Fibroblast of the aortic adventitia (primary cell): ENCODE data around the gene SLC6A11. TPM values are rescaled to one million over a fixed set of nuclear protein-coding genes. Genes with fewer than 3 reads are reported as not detected.

Experiments used
- DNase-seq: peaks from one replicate; pipeline ENCODE4 v3.0.0-alpha.2; 2010; ENCODE audit warnings: low read depth
- H3K4me3 ChIP-seq: 2 replicates; pipeline ENCODE4 v1.5.1; 2011; ENCODE audit warnings: low read depth, mild to moderate bottlenecking, control low read depth, low read length, moderate library complexity
- total RNA-seq: library from RNA; depleted of rRNA; stranded (reverse); fragments of >200 nt; gene quantifications from 2 replicates; pipeline ENCODE4 v1.2.3, GENCODE V29; 2012; ENCODE audit warnings: low replicate concordance
- TF ChIP-seq, protein P1 (sequence below): IDR thresholded peaks from 2 replicates; pipeline ENCODE4 v1.5.1; 2011; ENCODE audit warnings: mild to moderate bottlenecking, low read length, control low read depth, inconsistent platforms; ENCODE audit not compliant: insufficient read depth

The SLC6A11 gene
- total RNA-seq, 1 donor = not detected

DNA sequence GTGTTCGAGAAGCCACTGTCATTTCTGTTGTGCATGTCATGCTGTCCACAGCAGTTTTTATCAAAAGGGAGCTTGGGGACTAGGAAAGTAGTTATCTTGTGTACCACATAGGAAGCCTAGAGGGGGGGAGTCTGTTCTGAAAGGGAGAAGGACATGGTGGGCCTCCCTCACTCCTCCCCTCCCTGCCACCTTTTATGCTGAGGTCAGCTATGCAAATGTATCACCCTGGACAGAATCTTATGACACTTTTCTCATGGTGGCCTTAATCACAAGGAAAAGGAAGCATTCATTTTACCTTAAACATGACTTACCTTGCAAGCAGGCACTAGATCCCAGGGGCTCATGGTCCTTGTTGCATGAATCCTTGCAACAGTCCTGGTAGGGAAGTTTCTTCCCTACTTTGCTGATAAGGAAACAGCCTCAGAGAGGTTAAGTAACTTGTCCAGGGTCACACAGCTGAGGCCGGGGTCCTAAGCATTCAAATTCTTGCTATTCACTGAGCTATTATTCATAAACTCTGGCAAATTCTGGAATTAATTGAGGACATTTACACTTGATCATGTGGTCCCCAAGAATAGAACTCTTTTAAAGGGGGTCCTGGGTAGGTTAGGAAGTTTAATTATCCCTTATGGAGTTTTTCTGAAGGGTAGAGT, 95.4 kb downstream of the SLC6A11 start:
- TF ChIP-seq, protein P1, sequence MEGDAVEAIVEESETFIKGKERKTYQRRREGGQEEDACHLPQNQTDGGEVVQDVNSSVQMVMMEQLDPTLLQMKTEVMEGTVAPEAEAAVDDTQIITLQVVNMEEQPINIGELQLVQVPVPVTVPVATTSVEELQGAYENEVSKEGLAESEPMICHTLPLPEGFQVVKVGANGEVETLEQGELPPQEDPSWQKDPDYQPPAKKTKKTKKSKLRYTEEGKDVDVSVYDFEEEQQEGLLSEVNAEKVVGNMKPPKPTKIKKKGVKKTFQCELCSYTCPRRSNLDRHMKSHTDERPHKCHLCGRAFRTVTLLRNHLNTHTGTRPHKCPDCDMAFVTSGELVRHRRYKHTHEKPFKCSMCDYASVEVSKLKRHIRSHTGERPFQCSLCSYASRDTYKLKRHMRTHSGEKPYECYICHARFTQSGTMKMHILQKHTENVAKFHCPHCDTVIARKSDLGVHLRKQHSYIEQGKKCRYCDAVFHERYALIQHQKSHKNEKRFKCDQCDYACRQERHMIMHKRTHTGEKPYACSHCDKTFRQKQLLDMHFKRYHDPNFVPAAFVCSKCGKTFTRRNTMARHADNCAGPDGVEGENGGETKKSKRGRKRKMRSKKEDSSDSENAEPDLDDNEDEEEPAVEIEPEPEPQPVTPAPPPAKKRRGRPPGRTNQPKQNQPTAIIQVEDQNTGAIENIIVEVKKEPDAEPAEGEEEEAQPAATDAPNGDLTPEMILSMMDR = no peak
- no peak overlapping the region for H3K4me3 ChIP-seq
- DNase-seq = no peak

DNA sequence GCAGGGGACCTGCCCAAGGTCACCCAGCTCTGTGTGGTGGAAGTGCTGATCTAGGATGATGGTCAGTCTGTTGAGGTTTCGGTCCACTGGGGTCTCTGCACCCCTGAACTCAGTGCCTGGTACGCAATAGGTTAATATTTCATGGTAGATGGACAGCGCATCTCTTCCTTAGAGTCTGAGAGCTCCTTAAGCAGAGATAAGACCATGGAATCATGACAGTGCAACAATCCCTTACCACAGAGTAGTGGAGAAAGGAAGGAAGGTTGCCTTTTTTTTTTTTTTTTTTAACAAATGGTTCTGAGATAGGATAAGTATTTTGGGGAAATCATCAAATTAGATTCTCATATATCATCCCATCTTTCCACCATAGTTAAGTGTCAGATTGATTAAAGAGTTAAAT, 96.8 kb downstream of the SLC6A11 start:
- no peak overlapping the region for H3K4me3 ChIP-seq
- TF ChIP-seq, protein P1 = no peak
- no peak for DNase-seq

DNA sequence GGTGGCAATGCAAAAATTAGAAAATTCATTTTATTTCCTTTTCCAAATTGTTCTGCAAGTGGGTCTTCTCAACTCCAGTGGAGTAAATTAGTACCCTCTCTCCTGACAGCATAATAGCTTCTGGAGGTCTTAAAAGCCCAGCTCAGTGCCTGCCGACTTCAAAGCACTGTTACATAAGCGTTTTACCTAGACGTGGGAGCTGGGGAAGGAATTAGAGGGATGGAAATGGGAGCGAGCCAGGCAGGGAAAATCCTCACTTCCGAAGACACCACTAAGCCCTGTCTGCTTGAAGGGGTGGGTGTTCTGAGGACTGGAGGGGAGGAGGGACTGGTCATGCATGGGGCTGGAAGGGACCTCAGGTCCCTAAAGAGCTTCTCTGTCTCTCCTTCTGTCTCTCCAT, 99.3 kb downstream of the SLC6A11 start:
- TF ChIP-seq, protein P1 = no peak
- no peak overlapping the region for H3K4me3 ChIP-seq
- no peak for DNase-seq

DNA sequence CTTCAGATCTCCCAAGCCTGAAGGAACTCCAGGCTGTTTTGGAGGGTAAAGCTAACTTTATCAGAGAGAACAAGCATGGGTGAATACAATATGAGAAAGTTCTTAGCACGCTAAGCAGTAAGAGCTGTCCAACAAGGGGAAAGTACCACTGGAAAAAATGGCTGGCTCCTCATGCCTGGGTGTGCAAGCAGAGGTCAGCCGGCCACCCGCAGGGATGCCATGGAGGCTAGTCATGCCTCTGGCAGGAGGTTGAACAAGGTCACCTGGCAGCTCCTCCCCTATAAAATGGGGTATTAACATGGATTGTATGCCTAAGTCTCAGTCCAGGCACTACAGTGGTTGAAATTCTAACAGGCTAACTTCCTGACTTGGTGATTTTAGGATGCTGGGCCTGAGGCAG, 101.1 kb downstream of the SLC6A11 start:
- no peak overlapping the region for H3K4me3 ChIP-seq
- TF ChIP-seq, protein P1 = no peak
- DNase-seq = peak; percentile 36

DNA sequence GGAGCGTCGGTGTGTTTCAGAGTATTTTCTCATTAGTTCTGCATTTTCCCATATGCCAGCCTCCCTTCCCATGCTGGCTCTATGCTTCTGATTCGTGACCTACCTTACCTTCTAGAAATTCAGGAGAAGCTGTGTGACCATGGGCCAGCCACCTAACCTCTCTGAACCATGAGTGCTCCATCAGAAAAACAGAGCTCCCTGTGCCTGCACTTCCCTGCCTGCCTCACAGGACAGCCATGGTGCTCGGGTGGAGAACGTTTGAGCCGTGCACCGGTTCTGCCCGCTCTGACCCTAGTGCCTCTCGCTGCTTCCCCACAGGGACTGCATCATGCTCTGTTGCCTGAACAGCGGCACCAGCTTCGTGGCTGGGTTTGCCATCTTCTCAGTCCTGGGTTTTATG, 102.0 kb downstream of the SLC6A11 start:
- TF ChIP-seq, protein P1 = no peak
- H3K4me3 ChIP-seq = no peak overlapping the region
- DNase-seq = no peak

DNA sequence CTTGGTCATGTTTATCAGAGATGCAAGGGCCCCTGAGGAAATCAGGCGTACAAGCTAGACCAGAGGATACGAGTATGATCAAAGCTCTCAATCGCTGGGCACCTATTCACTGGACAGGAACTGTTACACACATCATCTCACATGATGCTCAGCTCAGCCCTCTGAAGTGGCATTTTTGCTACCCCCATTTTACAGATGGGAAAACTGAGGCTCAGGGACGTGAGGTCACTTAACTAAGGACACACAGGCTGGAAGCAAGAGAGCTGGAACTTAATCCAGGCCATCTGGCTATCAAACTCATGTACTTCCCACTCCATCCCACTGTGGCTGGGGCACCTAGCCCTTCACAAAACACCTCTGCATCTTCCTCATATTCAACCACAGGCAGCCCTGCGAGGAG, 103.6 kb downstream of the SLC6A11 start:
- no peak overlapping the region for H3K4me3 ChIP-seq
- DNase-seq = no peak
- TF ChIP-seq, protein P1 = no peak
